Measurements from ENCODE around the gene RBMY1F.
"Not testable (repeated sequence)": the region's sequence is repeated elsewhere in the genome, so short reads cannot be mapped to it uniquely, and the experiment has no call there.

Gene RBMY1F

DNA sequence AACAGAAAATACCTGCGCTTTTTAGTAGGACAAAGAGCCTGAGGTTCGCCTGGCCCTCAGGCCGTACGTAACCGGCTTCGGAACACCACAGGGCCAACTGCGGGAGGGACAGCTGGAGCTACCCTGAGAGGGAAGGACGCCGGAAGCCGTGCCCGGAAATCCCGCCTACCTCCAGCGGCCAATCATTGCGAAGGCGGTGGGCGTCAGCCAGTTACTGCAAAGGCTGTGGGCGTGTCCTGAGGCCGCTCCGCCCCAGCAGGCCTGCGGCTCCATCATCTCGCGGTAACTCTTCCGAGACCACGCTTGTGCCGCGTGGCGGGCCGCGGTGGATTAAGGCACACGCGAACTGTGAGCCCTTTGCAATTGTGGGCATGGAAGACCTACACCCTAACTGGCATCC is at the start of gene RBMY1F:
TSS of gene RBMY1F (minus strand) at position 101 of the 400 bp plus-strand sequence. CDS start 1,954 bp downstream, outside the sequence.
- not testable (repeated sequence) for H3K36me3 ChIP-seq (ENCODE audit: control insufficient read depth, insufficient read depth, low read length); H3K27me3 ChIP-seq (replicated peaks; ENCODE audit: control insufficient read depth, insufficient read depth, low read length); H3K4me3 ChIP-seq (replicated peaks; ENCODE audit: low read depth, low read length); DNase-seq (ENCODE audit: extremely low read depth, insufficient read length)

DNA sequence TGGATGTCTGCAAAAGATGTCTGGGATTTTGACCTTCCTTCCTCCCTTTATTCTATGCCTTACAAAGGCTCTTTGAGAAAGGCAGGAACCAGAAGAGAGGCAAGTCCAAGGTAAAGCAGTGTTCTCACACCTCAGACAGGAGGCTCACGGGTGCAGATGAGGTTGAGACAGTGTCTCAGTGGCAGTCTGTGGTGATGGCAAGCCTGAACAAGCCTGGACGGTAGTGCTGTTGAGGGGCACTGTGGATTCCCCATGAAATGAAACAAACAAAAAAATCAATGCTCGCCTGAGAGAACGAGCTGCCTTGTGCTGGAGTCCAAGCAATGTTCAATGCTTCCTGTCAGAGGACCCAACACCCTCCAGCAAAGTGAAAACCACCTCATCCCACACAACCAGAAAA is 31.6 kb downstream of the RBMY1F start:
- not testable (repeated sequence) for H3K36me3 ChIP-seq (ENCODE audit: control insufficient read depth, insufficient read depth, low read length); DNase-seq (ENCODE audit: extremely low read depth, insufficient read length); H3K27me3 ChIP-seq (replicated peaks; ENCODE audit: control insufficient read depth, insufficient read depth, low read length); H3K4me3 ChIP-seq (replicated peaks; ENCODE audit: low read depth, low read length)

DNA sequence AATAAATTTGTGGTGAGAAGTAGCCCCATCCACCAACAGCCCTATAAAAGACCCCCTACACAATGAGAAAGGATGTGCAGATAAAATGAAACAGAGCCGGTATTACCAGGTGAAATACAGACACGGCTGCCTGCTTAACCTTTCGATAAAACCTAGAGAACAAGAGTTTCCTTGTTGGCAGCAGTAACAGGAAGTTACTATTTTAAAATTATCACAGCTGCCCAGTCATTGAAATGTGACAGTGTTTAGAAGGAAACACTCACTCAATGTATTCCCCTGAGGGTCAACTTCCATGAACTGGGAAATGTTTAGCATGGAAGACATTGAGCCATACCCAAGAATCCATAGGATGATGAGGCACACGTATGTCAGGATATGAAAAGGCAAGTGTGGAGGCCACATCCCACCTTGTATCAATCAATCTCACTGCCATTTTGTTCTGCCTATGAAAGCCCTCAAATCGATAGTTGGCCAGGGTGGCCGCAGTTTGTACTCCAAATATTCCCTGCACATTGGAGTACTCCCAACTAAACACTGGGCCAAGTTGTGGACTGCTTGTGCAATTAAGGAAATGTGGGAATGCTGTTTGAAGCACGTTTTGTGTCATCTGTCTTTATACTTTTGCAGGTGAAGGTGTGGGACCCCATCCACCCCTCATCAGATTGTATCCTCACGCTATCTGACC is 41.6 kb downstream of the RBMY1F start:
- not testable (repeated sequence) for DNase-seq (ENCODE audit: extremely low read depth, insufficient read length); H3K27me3 ChIP-seq (replicated peaks; ENCODE audit: control insufficient read depth, insufficient read depth, low read length); H3K36me3 ChIP-seq (ENCODE audit: control insufficient read depth, insufficient read depth, low read length); H3K4me3 ChIP-seq (replicated peaks; ENCODE audit: low read depth, low read length)

DNA sequence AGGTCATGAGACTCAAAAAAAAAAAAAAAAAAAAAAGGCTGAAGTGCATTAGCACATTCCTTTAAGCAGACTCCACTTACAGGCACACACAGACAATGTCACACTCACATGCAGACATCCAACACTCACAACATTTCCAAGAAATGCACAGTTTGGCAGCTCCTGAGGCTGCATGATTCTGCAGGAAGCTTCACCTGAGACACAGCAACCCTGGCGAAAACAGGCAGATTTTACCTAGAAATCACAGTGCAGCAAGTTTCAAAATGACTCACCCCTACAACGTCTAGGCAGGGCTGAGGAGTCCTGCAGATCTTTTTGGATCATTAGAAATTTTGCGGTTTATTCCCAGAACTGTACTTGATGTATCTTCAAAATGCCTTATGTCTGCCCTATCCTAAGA is 48.0 kb downstream of the RBMY1F start:
- H3K4me3 ChIP-seq (replicated peaks; ENCODE audit: low read depth, low read length); DNase-seq (ENCODE audit: extremely low read depth, insufficient read length); H3K36me3 ChIP-seq (ENCODE audit: control insufficient read depth, insufficient read depth, low read length); H3K27me3 ChIP-seq (replicated peaks; ENCODE audit: control insufficient read depth, insufficient read depth, low read length): not testable (repeated sequence)

DNA sequence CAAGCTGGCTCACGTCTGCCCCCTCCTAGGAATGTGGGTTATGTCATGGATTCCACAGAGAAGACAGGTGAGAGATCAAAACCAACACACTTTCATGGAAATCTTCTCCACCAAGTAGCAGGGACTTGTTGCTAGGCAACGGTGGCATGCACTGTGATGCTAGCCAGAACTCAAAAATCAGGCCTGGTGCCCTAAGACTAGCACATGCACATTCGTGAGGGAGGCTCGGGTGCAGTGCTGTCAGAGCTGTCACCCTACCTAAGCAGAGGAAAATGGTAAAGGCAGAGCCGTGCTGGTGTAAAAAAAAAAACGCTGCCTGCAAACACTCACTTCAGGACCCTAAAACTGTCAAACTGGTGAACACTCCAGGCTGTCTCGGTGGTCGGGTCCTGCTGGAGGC is 52.2 kb downstream of the RBMY1F start:
- H3K27me3 ChIP-seq (replicated peaks; ENCODE audit: control insufficient read depth, insufficient read depth, low read length); H3K36me3 ChIP-seq (ENCODE audit: control insufficient read depth, insufficient read depth, low read length); DNase-seq (ENCODE audit: extremely low read depth, insufficient read length); H3K4me3 ChIP-seq (replicated peaks; ENCODE audit: low read depth, low read length): not testable (repeated sequence)

All from GM06990 (cell line).